Ureter (tissue), 1 donor: ENCODE data around the gene PRCD. TPM values are rescaled to one million over a fixed set of nuclear protein-coding genes. Genes with fewer than 3 reads are reported as not detected.
"Not testable (repeated sequence)": the region's sequence is repeated elsewhere in the genome, so short reads cannot be mapped to it uniquely, and the experiment has no call there.

Source experiments
- DNase-seq: peaks from one replicate; pipeline ENCODE4 v3.0.0-alpha.2; 2020; ENCODE audit warnings: low spot score
- total RNA-seq: library from RNA; stranded (reverse); gene quantifications from one replicate; pipeline ENCODE4 v1.2.4, GENCODE V29; 2023
- donor health status: DM: yes; HTN: yes; CAD: no.

The PRCD gene
- total RNA-seq, 1 donor from 2014 or later, result 11.5 TPM

GRCh38 chr17:76504117-76504516, 35.7 kb upstream of the PRCD start:
- DNase-seq, result no peak

DNA sequence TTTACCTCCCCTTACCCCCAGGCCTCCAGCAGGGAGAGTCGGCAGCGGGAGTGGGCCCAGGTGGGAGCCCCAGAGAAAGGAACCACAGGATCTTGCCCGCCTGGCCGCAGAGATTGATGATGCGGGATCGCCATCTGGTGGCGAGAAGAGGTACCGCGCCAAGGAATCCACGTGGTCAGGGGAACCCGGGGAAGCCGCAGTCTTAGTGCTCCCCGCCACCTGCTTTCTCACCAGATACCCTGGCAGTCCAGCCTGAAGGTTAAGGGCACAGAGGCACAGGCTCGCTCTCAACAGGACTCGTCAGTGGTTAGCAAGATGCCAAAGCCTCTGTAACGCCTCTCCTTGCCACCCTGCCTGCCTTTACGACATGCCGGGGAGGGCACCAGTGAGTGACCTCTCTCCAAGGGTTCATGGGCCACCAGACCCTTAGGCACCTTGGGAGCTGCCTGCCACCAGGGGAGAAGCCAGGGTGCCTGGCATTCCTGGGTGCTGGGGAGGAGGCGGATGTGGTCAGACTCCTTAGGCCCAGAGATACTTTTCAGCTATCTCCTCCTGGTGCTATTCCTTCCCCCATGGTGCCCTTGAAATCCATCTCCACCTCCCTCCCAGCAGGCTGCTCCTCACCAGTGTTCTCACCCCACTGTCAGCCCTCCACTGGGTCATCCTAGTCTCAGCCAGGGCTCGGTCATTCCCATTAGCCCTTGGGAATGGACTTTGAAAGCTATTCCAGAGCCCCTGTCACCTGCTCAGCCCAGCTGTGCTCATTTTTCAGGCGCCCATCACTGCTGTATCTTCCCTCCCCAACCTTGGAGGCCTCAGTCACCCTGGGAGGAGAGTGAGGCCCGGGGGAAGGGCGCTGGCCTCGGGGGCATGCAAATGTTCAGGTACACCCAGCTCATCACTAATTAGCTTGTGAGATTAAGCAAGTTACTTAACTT, 33.2 kb upstream of the PRCD start:
- peak; percentile 88 for DNase-seq

DNA sequence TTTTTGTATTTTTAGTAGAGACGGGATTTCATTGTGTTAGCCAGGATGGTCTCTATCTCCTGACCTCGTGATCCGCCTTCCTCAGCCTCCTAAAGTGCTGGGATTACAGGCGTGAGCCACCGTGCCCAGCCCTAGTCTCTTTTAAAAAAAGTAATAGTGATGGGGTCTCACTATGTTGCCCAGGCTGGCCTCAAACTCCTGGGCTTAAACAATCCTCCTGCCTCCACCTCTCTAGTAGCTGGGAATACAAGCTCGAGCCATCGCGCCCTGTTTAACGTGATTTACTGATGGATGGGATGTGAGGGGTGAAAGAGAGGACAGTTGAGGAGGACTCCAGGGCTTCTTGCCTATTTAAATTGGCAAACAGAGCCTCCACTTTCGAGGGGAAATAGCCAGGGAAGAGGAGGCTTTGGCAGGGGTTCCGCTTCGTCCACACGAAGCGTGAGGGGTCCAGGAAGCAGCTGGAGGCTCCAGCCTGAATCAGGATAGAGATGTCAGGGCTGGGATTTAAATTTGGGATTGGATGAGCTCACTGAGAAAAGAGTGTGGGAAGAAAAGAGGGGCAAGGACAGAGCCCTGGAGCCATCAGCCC, 31.3 kb upstream of the PRCD start:
- DNase-seq, result not testable (repeated sequence)

GRCh38 chr17:76510831-76511244, 29.0 kb upstream of the PRCD start:
- no peak for DNase-seq

GRCh38 chr17:76511668-76512365, 28.0 kb upstream of the PRCD start:
- no peak for DNase-seq

DNA sequence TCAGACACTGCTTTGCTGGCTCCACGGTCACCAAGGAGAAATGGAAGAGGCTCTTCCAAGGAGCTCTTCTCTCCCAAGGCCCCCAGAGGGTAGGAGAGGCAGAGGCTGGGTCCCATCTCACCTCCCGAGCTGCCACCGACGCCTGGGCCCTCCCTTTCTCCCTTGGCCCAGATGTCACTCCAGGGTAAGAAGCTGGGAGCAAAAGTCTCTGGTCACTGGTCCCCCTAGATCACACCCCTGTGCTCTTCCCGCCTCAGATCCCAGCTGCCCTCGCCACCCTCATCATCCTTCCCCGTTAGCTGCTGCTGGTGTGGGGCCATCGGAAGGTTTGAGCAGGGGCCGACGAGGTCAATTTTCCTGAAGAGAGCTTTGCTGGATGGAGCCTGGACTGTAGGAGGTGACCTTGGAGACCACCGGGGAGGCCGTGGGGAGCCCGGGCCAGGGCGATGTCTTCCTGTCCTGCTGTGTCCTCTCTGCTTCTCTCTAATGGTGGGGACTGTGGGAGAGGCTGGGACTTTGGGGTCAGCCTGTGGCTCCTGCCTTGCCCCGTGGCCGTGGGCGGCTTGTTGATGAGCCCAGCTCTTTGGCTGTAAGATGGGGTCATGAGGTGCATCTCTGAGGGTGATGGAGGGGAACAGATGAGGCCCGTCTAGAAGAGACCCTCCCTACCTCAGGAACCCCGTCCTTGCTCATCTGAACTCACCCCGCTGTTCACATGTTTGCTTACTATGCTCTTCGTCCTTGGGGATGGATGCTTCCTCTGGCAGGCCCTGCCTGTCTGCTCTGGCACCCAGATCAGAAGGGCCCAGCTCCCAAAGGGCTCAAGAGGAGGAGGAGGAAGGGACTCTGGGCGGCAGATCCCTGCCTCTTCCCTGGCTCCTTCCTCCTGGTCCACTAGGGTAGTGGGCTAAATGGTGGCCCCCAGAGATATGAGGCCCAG, 27.2 kb upstream of the PRCD start:
- no peak for DNase-seq

DNA sequence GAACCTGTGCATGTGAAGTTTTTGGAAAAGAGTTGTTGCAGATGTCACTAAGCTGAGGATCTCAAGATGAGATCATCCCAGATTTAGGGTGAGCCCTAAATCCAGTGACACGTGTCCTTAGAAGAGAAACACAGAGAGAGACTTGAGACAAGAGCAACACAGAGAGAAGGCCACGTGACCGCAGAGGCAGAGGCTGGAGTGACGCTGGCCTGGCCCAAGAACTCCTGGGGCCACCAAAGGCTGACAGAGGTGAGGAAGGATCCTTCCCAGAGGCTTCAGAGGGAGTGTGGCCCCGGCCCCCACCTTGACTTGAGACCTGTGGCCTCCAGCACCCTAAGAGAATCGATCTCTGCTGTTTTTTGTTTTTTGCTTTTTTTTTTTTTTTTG, 26.5 kb upstream of the PRCD start:
- DNase-seq, result no peak

DNA sequence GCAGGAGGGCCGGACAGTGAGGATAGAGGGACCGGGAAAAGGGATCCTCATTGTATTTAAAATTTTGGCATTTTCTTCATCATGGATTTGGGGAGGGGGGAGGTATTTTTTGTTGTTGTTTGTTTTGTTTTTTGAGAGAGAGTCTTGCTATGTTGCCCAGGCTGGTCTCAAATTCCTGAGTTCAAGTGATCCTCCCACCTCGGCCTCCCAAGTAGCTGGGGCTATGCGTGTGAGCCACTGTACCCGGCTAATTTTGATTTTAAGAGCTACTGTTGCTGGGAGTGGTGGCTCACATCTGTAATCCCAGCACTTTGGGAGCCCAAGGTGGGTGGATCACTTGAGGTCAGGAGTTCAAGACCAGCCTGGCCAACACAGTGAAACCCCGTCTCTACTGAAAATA, 25.5 kb upstream of the PRCD start:
- not testable (repeated sequence) for DNase-seq

- peak; percentile 76 for DNase-seq
Observed at GRCh38 chr17:76515274-76515949, 24.4 kb upstream of the PRCD start.

- no peak for DNase-seq
Observed at GRCh38 chr17:76517638-76518038, 22.2 kb upstream of the PRCD start.

GRCh38 chr17:76519048-76519966, 20.5 kb upstream of the PRCD start:
- no peak for DNase-seq

DNA sequence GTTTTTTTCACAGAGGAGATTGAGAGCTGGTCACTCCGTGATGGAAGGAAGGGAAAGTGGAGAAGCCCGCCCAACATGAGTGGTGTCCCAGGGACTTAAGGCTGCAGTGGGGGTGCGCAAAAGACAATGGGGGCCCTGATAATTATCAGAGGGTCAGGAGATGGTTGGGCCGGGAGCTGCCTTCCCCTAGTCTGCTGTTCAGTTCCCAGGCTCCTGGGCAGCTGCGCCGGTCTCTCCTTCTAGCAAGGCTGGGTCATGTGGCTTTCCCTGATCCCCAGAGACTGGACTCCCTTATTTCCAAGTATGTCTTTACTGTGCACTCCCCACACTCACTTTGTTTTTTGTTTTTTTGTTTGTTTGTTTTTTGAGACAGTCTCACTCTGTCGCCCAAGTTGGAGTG, 18.6 kb upstream of the PRCD start:
- no peak for DNase-seq

- not testable (repeated sequence) for DNase-seq
Observed at GRCh38 chr17:76521683-76522082, 18.2 kb upstream of the PRCD start.

- peak; percentile 81 for DNase-seq
Observed at GRCh38 chr17:76523084-76524037, 16.5 kb upstream of the PRCD start.

GRCh38 chr17:76524598-76525512, 15.0 kb upstream of the PRCD start:
- no peak for DNase-seq

DNA sequence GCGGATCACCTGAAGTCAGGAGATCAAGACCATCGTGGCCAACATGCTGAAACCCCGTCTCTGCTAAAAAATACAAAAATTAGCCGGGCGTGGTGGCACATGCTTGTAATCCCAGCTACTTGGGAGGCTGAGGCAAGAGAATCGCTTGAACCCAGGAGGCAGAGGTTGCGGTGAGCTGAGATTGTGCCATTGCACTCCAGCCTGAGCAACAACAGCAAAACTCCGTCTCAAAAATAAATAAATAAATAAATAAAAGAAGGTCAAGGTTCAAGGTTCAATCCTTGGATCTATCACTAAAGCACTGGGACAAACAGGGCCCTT, 14.4 kb upstream of the PRCD start:
- DNase-seq, result not testable (repeated sequence)

GRCh38 chr17:76527016-76527415, 12.8 kb upstream of the PRCD start:
- not testable (repeated sequence) for DNase-seq
